GM23338 (cell line): Measurements from ENCODE around the gene FAM162A. TPM values are rescaled to one million over a fixed set of nuclear protein-coding genes. Genes with fewer than 3 reads are reported as not detected.

Experiments
- polyA plus RNA-seq: library from polyadenylated mRNA; unstranded; fragments of >200 nt; fragmentation: Nextera tagmentation; extraction: Ambion mirVana; gene quantifications from 2 replicates; pipeline ENCODE4 v1.2.1, GENCODE V29; 2016
- small RNA-seq: library from RNA; depleted of rRNA; stranded (forward); fragments of <200 nt; gene quantifications from one replicate; pipeline ENCODE3, GENCODE V24; 2014; ENCODE audit warnings: low replicate concordance
- total RNA-seq: library from RNA; depleted of rRNA; stranded (reverse); fragments of >200 nt; shearing (Covaris generic); gene quantifications from 2 replicates; pipeline ENCODE4 v1.2.3, GENCODE V29; 2014; rRNA removed

The FAM162A gene
- total and polyA plus RNA-seq, 2 experiments from 2014 or later: 35.9 to 234 TPM

Small RNA genes lying within 50 kb of the gene (small RNA-seq; reads per million reads assigned to genes)
- gene AC083798.1: not detected

Other genes starting within 250 kb of the FAM162A start
- 0.04 and 0.56 TPM in 2 replicates for gene CASR, start 200.5 kb upstream of the FAM162A start, total RNA-seq
- gene CASR, start 200.5 kb upstream of the FAM162A start, polyA plus RNA-seq: 0.03 and 0.08 TPM in 2 replicates
- not detected in 2 replicates for gene CSTA, start 58.9 kb upstream of the FAM162A start, total RNA-seq
- 1.4 TPM in 2 replicates for gene CSTA, start 58.9 kb upstream of the FAM162A start, polyA plus RNA-seq
- gene MIX23, start 951 bp upstream of the FAM162A start, total RNA-seq: 57.7 and 84.9 TPM in 2 replicates
- 146 and 162 TPM in 2 replicates for gene MIX23, start 951 bp upstream of the FAM162A start, polyA plus RNA-seq
- 2.4 and 2.7 TPM in 2 replicates for gene WDR5B, start 31.9 kb downstream of the FAM162A start, total RNA-seq
- 0.81 and 0.87 TPM in 2 replicates for gene WDR5B, start 31.9 kb downstream of the FAM162A start, polyA plus RNA-seq
- gene KPNA1, start 130.8 kb downstream of the FAM162A start, total RNA-seq: 30.1 and 38.4 TPM in 2 replicates
- 19.8 and 20.5 TPM in 2 replicates for gene KPNA1, start 130.8 kb downstream of the FAM162A start, polyA plus RNA-seq
- 2.2 and 3.9 TPM in 2 replicates for gene PARP9, start 180.1 kb downstream of the FAM162A start, total RNA-seq
- gene PARP9, start 180.1 kb downstream of the FAM162A start, polyA plus RNA-seq: 1.8 and 2.1 TPM in 2 replicates
- 6.8 TPM in 2 replicates for gene DTX3L, start 180.2 kb downstream of the FAM162A start, total RNA-seq
- gene DTX3L, start 180.2 kb downstream of the FAM162A start, polyA plus RNA-seq: 1.8 and 2.1 TPM in 2 replicates
- 0.12 and 0.87 TPM in 2 replicates for gene PARP15, start 193.5 kb downstream of the FAM162A start, total RNA-seq
- gene PARP15, start 193.5 kb downstream of the FAM162A start, polyA plus RNA-seq: 0.17 and 0.39 TPM in 2 replicates